ENCODE results near the gene GALE. TPM values are rescaled to one million over a fixed set of nuclear protein-coding genes. Genes with fewer than 3 reads are reported as not detected.
A peak's percentile ranks its signal among the peaks of the same experiment; 100 is the strongest.

Gene GALE
- polyA plus RNA-seq, 3 donors: 17.6 to 21.9 (median 18.0) TPM

- H3K4me1 ChIP-seq (ENCODE audit: control insufficient read depth in 1 of 2, insufficient read depth in 2 of 2, low read length in 2 of 2): peaks cover 22 to 34% of the 10 kb centered on the region in 2 donors
- H4K20me1 ChIP-seq (ENCODE audit: insufficient read depth, low read length): peaks cover 19% of the 10 kb centered on the region
- intact Hi-C loops (cut with micrococcal nuclease): no loop called here
- under 1% methylated on average over 43 of the region's 47 CpGs for WGBS (ENCODE audit: insufficient coverage)
- H3K27ac ChIP-seq (ENCODE audit: low read depth in 1 of 2, low read length in 2 of 2): peak within 1 kb of the TSS; percentile 49 to 87
- H3K4me2 ChIP-seq (replicated peaks; ENCODE audit: extremely low read depth, low read length, poor library complexity, severe bottlenecking): peak within 1 kb of the TSS; percentile 89
- H3K9ac ChIP-seq (ENCODE audit: insufficient read depth, low read length, poor library complexity, severe bottlenecking): peak within 1 kb of the TSS; percentile 70
- peaks cover 38 to 62% of the 10 kb centered on the region in 2 donors for H3K36me3 ChIP-seq (replicated peaks in 1 of 2; ENCODE audit: control insufficient read depth in 1 of 2, insufficient read depth in 2 of 2, low read length in 2 of 2)
- peak within 1 kb of the TSS; percentile 52 to 85 (median 79) for H3K4me3 ChIP-seq (replicated peaks in 1 of 3; ENCODE audit: low read depth in 2 of 3, low read length in 3 of 3)
- peaks cover 0 to 3% (median 0%) of the 10 kb centered on the region in 7 donors for H3K9me3 Mint-ChIP-seq
- no peaks in the 10 kb centered on the region for H3K27me3 ChIP-seq (ENCODE audit: control insufficient read depth in 2 of 2, insufficient read depth in 2 of 2, low read length in 2 of 2)
- no peaks in the 10 kb centered on the region for H3K27me3 Mint-ChIP-seq (ENCODE audit: low read depth in 3 of 3)
- peak within 1 kb of the TSS; percentile 87 for H2AFZ ChIP-seq (ENCODE audit: insufficient read depth, low read depth, low read length, poor library complexity, severe bottlenecking)
- H3K4me3 Mint-ChIP-seq: peak within 1 kb of the TSS; percentile 93 to 98
- peak within 1 kb of the TSS; percentile 86 to 98 (median 93) for H3K27ac Mint-ChIP-seq
- DNase-seq: peak; percentile 85 to 93 (median 91)
- peaks cover 24% of the 10 kb centered on the region for H3K4me1 Mint-ChIP-seq
- H3K36me3 Mint-ChIP-seq: peaks cover 38 to 59% of the 10 kb centered on the region in 2 donors
- TF ChIP-seq CTCF (IDR thresholded peaks at IDR 0.05): no peak
- no peaks in the 10 kb centered on the region for H3K9me3 ChIP-seq (replicated peaks in 1 of 2; ENCODE audit: control insufficient read depth in 1 of 2, insufficient read depth in 1 of 2, low read length in 2 of 2)
- peaks cover 31% of the 10 kb centered on the region for H3K79me2 ChIP-seq (ENCODE audit: insufficient read depth, low read length)
Measured at GRCh38 chr1:23790696-23791515, 9.6 kb downstream of the GALE start, which contains the start of gene LYPLA2. Gene LYPLA2 (plus strand): TSS chr1:23791145. CDS start chr1:23792683, 1,538 bp downstream.

GRCh38 chr1:23788695-23789094 is 11.9 kb downstream of the GALE start:
- Histone ChIP-seq H3K4me3 (replicated peaks in 1 of 3; ENCODE audit: low read depth in 2 of 3, low read length in 3 of 3) (no peak overlapping the region), H3K79me2 (ENCODE audit: insufficient read depth, low read length) (peaks cover 34% of the 10 kb centered on the region), H3K27me3 (ENCODE audit: control insufficient read depth in 2 of 2, insufficient read depth in 2 of 2, low read length in 2 of 2) (no peaks in the 10 kb centered on the region), H3K27ac (ENCODE audit: low read depth in 1 of 2, low read length in 2 of 2) (peak overlapping the region in 1 of 2 donors; percentile 4), H3K4me2 (replicated peaks; ENCODE audit: extremely low read depth, low read length, poor library complexity, severe bottlenecking) (no peak overlapping the region), H3K9me3 (replicated peaks in 1 of 2; ENCODE audit: control insufficient read depth in 1 of 2, insufficient read depth in 1 of 2, low read length in 2 of 2) (no peaks in the 10 kb centered on the region), H3K36me3 (replicated peaks in 1 of 2; ENCODE audit: control insufficient read depth in 1 of 2, insufficient read depth in 2 of 2, low read length in 2 of 2) (peaks cover 45 to 63% of the 10 kb centered on the region in 2 donors), H4K20me1 (ENCODE audit: insufficient read depth, low read length) (peaks cover 19% of the 10 kb centered on the region), H3K9ac (ENCODE audit: insufficient read depth, low read length, poor library complexity, severe bottlenecking) (no peak overlapping the region), H2AFZ (ENCODE audit: insufficient read depth, low read depth, low read length, poor library complexity, severe bottlenecking) (no peak overlapping the region), H3K4me1 (ENCODE audit: control insufficient read depth in 1 of 2, insufficient read depth in 2 of 2, low read length in 2 of 2) (peaks cover 22 to 34% of the 10 kb centered on the region in 2 donors)
- H3K27me3 Mint-ChIP-seq (ENCODE audit: low read depth in 3 of 3): no peaks in the 10 kb centered on the region
- H3K36me3 Mint-ChIP-seq: peaks cover 47 to 59% of the 10 kb centered on the region in 2 donors
- H3K27ac Mint-ChIP-seq: no peak overlapping the region
- intact Hi-C loops (cut with micrococcal nuclease): loop anchor here in 1 of 2 donors (5.0 kb wide), 1 partner anchor 79 kb away; the partner anchor contains the start of gene FUCA1
- DNase-seq: no peak
- TF ChIP-seq CTCF (IDR thresholded peaks at IDR 0.05): no peak
- peaks cover 24% of the 10 kb centered on the region for H3K4me1 Mint-ChIP-seq
- WGBS (ENCODE audit: insufficient coverage): no CpG with 5 or more reads among the region's 3 CpGs
- peaks cover 0 to 3% (median 0%) of the 10 kb centered on the region in 7 donors for H3K9me3 Mint-ChIP-seq
- no peak overlapping the region for H3K4me3 Mint-ChIP-seq
